ENCODE results near the gene F13A1.
"Not testable (repeated sequence)": the region's sequence is repeated elsewhere in the genome, so short reads cannot be mapped to it uniquely, and the experiment has no call there.

F13A1 gene

GRCh38 chr6:6317825-6318733 is 2.4 kb downstream of the F13A1 start:
- no peak for DNase-seq (ENCODE audit: low read depth)

- DNase-seq (ENCODE audit: low read depth): no peak
Measured at GRCh38 chr6:6317386-6317785, 3.1 kb downstream of the F13A1 start.

GRCh38 chr6:6315660-6316059 is 4.8 kb downstream of the F13A1 start:
- peak; percentile 11 for DNase-seq (ENCODE audit: low read depth)

- no peak for DNase-seq (ENCODE audit: low read depth)
Measured at GRCh38 chr6:6314596-6314995, 5.9 kb downstream of the F13A1 start.

GRCh38 chr6:6312901-6313441 is 7.5 kb downstream of the F13A1 start:
- DNase-seq (ENCODE audit: low read depth): no peak

- DNase-seq (ENCODE audit: low read depth): no peak
Measured at GRCh38 chr6:6305575-6305974, 14.9 kb downstream of the F13A1 start.

- not testable (repeated sequence) for DNase-seq (ENCODE audit: low read depth)
Measured at GRCh38 chr6:6300383-6300782, 20.1 kb downstream of the F13A1 start.

- no peak for DNase-seq (ENCODE audit: low read depth)
Measured at GRCh38 chr6:6293317-6293716, 27.1 kb downstream of the F13A1 start.

GRCh38 chr6:6287415-6287814 is 33.0 kb downstream of the F13A1 start:
- no peak for DNase-seq (ENCODE audit: low read depth)

- DNase-seq (ENCODE audit: low read depth): no peak
Measured at GRCh38 chr6:6285679-6286078, 34.8 kb downstream of the F13A1 start.

- no peak for DNase-seq (ENCODE audit: low read depth)
Measured at GRCh38 chr6:6284221-6284966, 36.1 kb downstream of the F13A1 start.

- no peak for DNase-seq (ENCODE audit: low read depth)
Measured at GRCh38 chr6:6283746-6284145, 36.7 kb downstream of the F13A1 start.

GRCh38 chr6:6282716-6283115 is 37.7 kb downstream of the F13A1 start:
- no peak for DNase-seq (ENCODE audit: low read depth)

GRCh38 chr6:6277413-6277812 is 43.0 kb downstream of the F13A1 start:
- no peak for DNase-seq (ENCODE audit: low read depth)

- DNase-seq (ENCODE audit: low read depth): no peak
Measured at GRCh38 chr6:6270948-6271535, 49.4 kb downstream of the F13A1 start.

- no peak for DNase-seq (ENCODE audit: low read depth)
Measured at GRCh38 chr6:6260196-6260722, 60.2 kb downstream of the F13A1 start.

GRCh38 chr6:6256886-6257285 is 63.6 kb downstream of the F13A1 start:
- no peak for DNase-seq (ENCODE audit: low read depth)

- no peak for DNase-seq (ENCODE audit: low read depth)
Measured at GRCh38 chr6:6256259-6256658, 64.2 kb downstream of the F13A1 start.

GRCh38 chr6:6251555-6252280 is 68.7 kb downstream of the F13A1 start:
- DNase-seq (ENCODE audit: low read depth): no peak

- DNase-seq (ENCODE audit: low read depth): no peak
Measured at GRCh38 chr6:6248651-6249050, 71.8 kb downstream of the F13A1 start.

GRCh38 chr6:6246544-6246943 is 73.9 kb downstream of the F13A1 start:
- DNase-seq (ENCODE audit: low read depth): no peak

- DNase-seq (ENCODE audit: low read depth): no peak
Measured at GRCh38 chr6:6244624-6245023, 75.8 kb downstream of the F13A1 start.
